H9 (cell line): ENCODE measurements around the gene SCYGR8. TPM values are rescaled to one million over a fixed set of nuclear protein-coding genes. Genes with fewer than 3 reads are reported as not detected.

Source experiments
- DNase-seq: peaks from one replicate; pipeline ENCODE4 v3.0.0-alpha.2; 2017
- H2AFZ ChIP-seq: one replicate; pipeline ENCODE4 v1.6.1; 2013; ENCODE audit warnings: mild to moderate bottlenecking, low read length, control low read depth, moderate library complexity
- H2AK5ac ChIP-seq: 2 replicates; pipeline ENCODE4 v1.6.1; 2013; ENCODE audit warnings: low read length, control low read depth, mixed read lengths; ENCODE audit not compliant: insufficient read length
- H2BK120ac ChIP-seq: one replicate; pipeline ENCODE4 v1.6.1; 2013; ENCODE audit warnings: low read depth, mild to moderate bottlenecking, low read length, control low read depth, inconsistent platforms; ENCODE audit not compliant: poor library complexity, severe bottlenecking
- H2BK12ac ChIP-seq: 2 replicates; pipeline ENCODE4 v1.6.1; 2013; ENCODE audit warnings: low read length, control low read depth, mixed read lengths, low read depth; ENCODE audit not compliant: insufficient read length
- H2BK15ac ChIP-seq: 2 replicates; pipeline ENCODE4 v1.6.1; 2013; ENCODE audit warnings: low read depth, low read length, control low read depth
- H2BK20ac ChIP-seq: one replicate; pipeline ENCODE4 v1.6.1; 2013; ENCODE audit warnings: low read depth, mild to moderate bottlenecking, low read length, control low read depth, inconsistent platforms; ENCODE audit not compliant: poor library complexity, severe bottlenecking
- H2BK5ac ChIP-seq: 2 replicates; pipeline ENCODE4 v1.6.1; 2013; ENCODE audit warnings: low read length, control low read depth, mixed read lengths; ENCODE audit not compliant: insufficient read length
- H3K14ac ChIP-seq: 2 replicates; pipeline ENCODE4 v1.6.1; 2013; ENCODE audit warnings: low read length, control low read depth; ENCODE audit not compliant: insufficient read depth
- H3K18ac ChIP-seq: 2 replicates; pipeline ENCODE4 v1.6.1; 2013; ENCODE audit warnings: low read depth, mild to moderate bottlenecking, mixed read lengths, low read length, control low read depth; ENCODE audit not compliant: insufficient read length
- H3K23ac ChIP-seq: 2 replicates; pipeline ENCODE4 v1.6.1; 2013; ENCODE audit warnings: low read length, control low read depth, mixed read lengths, low read depth; ENCODE audit not compliant: insufficient read length
- H3K23me2 ChIP-seq: 2 replicates; pipeline ENCODE4 v1.6.1; 2013; ENCODE audit warnings: low read depth, mild to moderate bottlenecking, mixed read lengths, low read length, control low read depth; ENCODE audit not compliant: insufficient read length, poor library complexity, severe bottlenecking
- H3K27ac ChIP-seq: 2 replicates; pipeline ENCODE4 v1.5.1; 2013; ENCODE audit warnings: low read length, control low read depth, mixed read lengths, low read depth; ENCODE audit not compliant: insufficient read length
- H3K27me3 ChIP-seq: 2 replicates; pipeline ENCODE4 v1.6.1; 2013; ENCODE audit warnings: low read length, control low read depth, inconsistent platforms; ENCODE audit not compliant: insufficient read depth
- H3K4ac ChIP-seq: 2 replicates; pipeline ENCODE4 v1.6.1; 2013; ENCODE audit warnings: low read depth, mild to moderate bottlenecking, control low read depth, inconsistent platforms, low read length, moderate library complexity
- H3K4me1 ChIP-seq: 2 replicates; pipeline ENCODE4 v1.6.1; 2013; ENCODE audit warnings: low read length, control low read depth, inconsistent platforms; ENCODE audit not compliant: insufficient read depth
- H3K4me2 ChIP-seq: 2 replicates; pipeline ENCODE4 v1.6.1; 2013; ENCODE audit warnings: low read length, control low read depth, mixed read lengths; ENCODE audit not compliant: insufficient read length, insufficient read depth
- H3K56ac ChIP-seq: 2 replicates; pipeline ENCODE4 v1.6.1; 2013; ENCODE audit warnings: low read depth, mild to moderate bottlenecking, mixed read lengths, low read length, control low read depth; ENCODE audit not compliant: insufficient read length
- H3K79me1 ChIP-seq: 2 replicates; pipeline ENCODE4 v1.6.1; 2013; ENCODE audit warnings: low read depth, mild to moderate bottlenecking, moderate library complexity, low read length, control low read depth, inconsistent platforms; ENCODE audit not compliant: insufficient read depth, poor library complexity, severe bottlenecking
- H3K79me2 ChIP-seq: 2 replicates; pipeline ENCODE4 v1.6.1; 2013; ENCODE audit warnings: low read length, control low read depth, inconsistent platforms; ENCODE audit not compliant: insufficient read depth
- H3K9ac ChIP-seq: 2 replicates; pipeline ENCODE4 v1.6.1; 2013; ENCODE audit warnings: low read length, control low read depth, mixed read lengths; ENCODE audit not compliant: insufficient read length; ENCODE audit errors: extremely low read depth
- H3K9me3 ChIP-seq: one replicate; pipeline ENCODE4 v1.6.1; 2013; ENCODE audit warnings: low read depth, low read length, inconsistent platforms; ENCODE audit not compliant: control insufficient read depth
- H3T11ph ChIP-seq: one replicate; pipeline ENCODE4 v1.6.1; 2013; ENCODE audit warnings: mild to moderate bottlenecking, low read length, control low read depth, inconsistent platforms
- H4K20me1 ChIP-seq: one replicate; pipeline ENCODE4 v1.6.1; 2013; ENCODE audit not compliant: control insufficient read depth, insufficient read length, insufficient read depth
- H4K5ac ChIP-seq: 2 replicates; pipeline ENCODE4 v1.6.1; 2013; ENCODE audit warnings: low read depth, mild to moderate bottlenecking, mixed read lengths, low read length, control low read depth; ENCODE audit not compliant: insufficient read length
- H4K8ac ChIP-seq: replicated peaks from 2 replicates; pipeline ENCODE4 v1.6.1; 2013; ENCODE audit warnings: low read length, control low read depth, mixed read lengths, low read depth; ENCODE audit not compliant: insufficient read length
- H4K91ac ChIP-seq: 2 replicates; pipeline ENCODE4 v1.6.1; 2013; ENCODE audit warnings: low read depth, mild to moderate bottlenecking, moderate library complexity, mixed read lengths, low read length, control low read depth; ENCODE audit not compliant: insufficient read length
- H3K27ac Mint-ChIP-seq, 3 experiments: 2 replicates in 2 of 3; 3 replicates in 1 of 3; pipeline ENCODE4 v1.8.0; 2020 to 2021; ENCODE audit warnings: mixed read lengths in 3 of 3, mild to moderate bottlenecking in 1 of 3, moderate library complexity in 1 of 3
- H3K27me3 Mint-ChIP-seq: 2 replicates; pipeline ENCODE4 v1.8.0; 2021; ENCODE audit warnings: low read depth, mild to moderate bottlenecking, moderate library complexity, mixed read lengths
- H3K36me3 Mint-ChIP-seq, 3 experiments: 2 replicates in 2 of 3; 3 replicates in 1 of 3; pipeline ENCODE4 v1.8.0; 2020 to 2021; ENCODE audit warnings: low read depth in 3 of 3, mixed read lengths in 3 of 3; ENCODE audit not compliant: insufficient read depth in 1 of 3
- H3K4me1 Mint-ChIP-seq, 2 experiments: 2 replicates each; pipeline ENCODE4 v1.8.0; 2020; ENCODE audit warnings: mixed read lengths in 2 of 2
- H3K4me3 Mint-ChIP-seq, 2 experiments: 2 replicates in 1 of 2; 3 replicates in 1 of 2; pipeline ENCODE4 v1.8.0; 2020 to 2021; ENCODE audit warnings: mild to moderate bottlenecking in 2 of 2, mixed read lengths in 2 of 2, moderate library complexity in 1 of 2
- H3K9me3 Mint-ChIP-seq, 2 experiments: 2 replicates in 1 of 2; 3 replicates in 1 of 2; pipeline ENCODE4 v1.8.0; 2020; ENCODE audit warnings: mild to moderate bottlenecking in 2 of 2, mixed read lengths in 2 of 2, moderate library complexity in 1 of 2
- CTCF ChIP-seq: fragments of 200-600 bp; sonication (generic); conservative IDR thresholded peaks from 3 replicates; pipeline ENCODE4 v1.8.0; 2021; ENCODE audit warnings: antibody characterized with exemption, mild to moderate bottlenecking
- WGBS: extraction: QIAGEN DNeasy Blood & Tissue Kit; methylation state at CpG from one replicate; pipeline ENCODE4 v1.1.7; 2013; ENCODE audit warnings: missing lambda C conversion rate, low lambda C conversion rate, mixed read lengths; ENCODE audit not compliant: insufficient read length; ENCODE audit errors: extremely low coverage; 5-methylcytosine and 5-hydroxymethylcytosine counted together
- total RNA-seq: library from RNA; stranded (reverse); gene quantifications from 2 replicates; pipeline ENCODE4 v1.2.1, GENCODE V29; 2021

SCYGR8 gene
- total RNA-seq, 1 experiment from 2014 or later: not detected

GRCh38 chr2:227761740-227762476 lies 16.2 kb downstream of the SCYGR8 start:
- Mint-ChIP-seq H3K4me1 (peaks cover 20 to 21% of the 10 kb centered on the region in 2 experiments), H3K9me3 (no peaks in the 10 kb centered on the region; a peak in 1 of 5 replicates), H3K27me3 (no peaks in the 10 kb centered on the region; the same call in 1 of the 2 replicates), H3K4me3 (no peak overlapping the region), H3K27ac (no peak overlapping the region), H3K36me3 (no peaks in the 10 kb centered on the region)
- Histone ChIP-seq H4K91ac (no peak overlapping the region), H2BK15ac (no peak overlapping the region), H2BK12ac (no peak overlapping the region), H2BK120ac (no peak overlapping the region), H3K14ac (no peak overlapping the region), H2BK5ac (no peak overlapping the region), H3K18ac (no peak overlapping the region), H3K27ac (no peak overlapping the region), H3K23me2 (no peaks in the 10 kb centered on the region), H4K8ac (no peak overlapping the region), H3K79me1 (no peaks in the 10 kb centered on the region), H3K27me3 (no peaks in the 10 kb centered on the region), H3K4me2 (no peak overlapping the region), H3K23ac (no peak overlapping the region), H2AK5ac (no peak overlapping the region), H3K79me2 (no peaks in the 10 kb centered on the region), H3T11ph (no peak overlapping the region), H2BK20ac (no peak overlapping the region), H3K56ac (no peak overlapping the region), H4K20me1 (no peaks in the 10 kb centered on the region), H3K9me3 (no peaks in the 10 kb centered on the region), H3K9ac (no peak overlapping the region), H3K4ac (no peak overlapping the region), H2AFZ (no peak overlapping the region), H4K5ac (no peak overlapping the region), H3K4me1 (peaks cover 7% of the 10 kb centered on the region; the same call in 1 of the 2 replicates)
- WGBS: no CpG with 5 or more reads among the region's 6 CpGs
- TF ChIP-seq CTCF: no peak
- DNase-seq: no peak
